DND-41 (cell line): Measurements from ENCODE around the gene RPA1.

Experiments
- ATAC-seq: fragments of 200-7000 bp; cut with Tn5 transposase; 3 replicates; pipeline ENCODE4 v1.9.1; 2021; ENCODE audit warnings: low read depth; ENCODE audit not compliant: insufficient read depth
- DNase-seq: peaks from one replicate; pipeline ENCODE4 v3.0.0-alpha.2; 2020
- H2AFZ ChIP-seq: 2 replicates; pipeline ENCODE4 v1.6.0; 2012; ENCODE audit warnings: low read depth, low read length
- H3K27ac ChIP-seq: 2 replicates; pipeline ENCODE4 v1.5.1; 2012; ENCODE audit warnings: low read length, inconsistent platforms
- H3K27me3 ChIP-seq: fragments of 200-600 bp; sonication (generic); 2 replicates; pipeline ENCODE4 v1.6.0; 2012; ENCODE audit warnings: low read length, mild to moderate bottlenecking, inconsistent platforms; ENCODE audit not compliant: insufficient read depth, poor library complexity
- H3K36me3 ChIP-seq: 2 replicates; pipeline ENCODE4 v1.5.1; 2012; ENCODE audit warnings: low read length, inconsistent platforms; ENCODE audit not compliant: insufficient read depth
- H3K4me1 ChIP-seq: 2 replicates; pipeline ENCODE4 v1.5.1; 2012; ENCODE audit warnings: mild to moderate bottlenecking, low read length; ENCODE audit not compliant: insufficient read depth
- H3K4me2 ChIP-seq: 2 replicates; pipeline ENCODE4 v1.6.0; 2012; ENCODE audit warnings: mild to moderate bottlenecking, moderate library complexity, low read length, inconsistent platforms; ENCODE audit not compliant: insufficient read depth
- H3K4me3 ChIP-seq, 2 experiments: fragments of 200-600 bp in 1 of 2; shearing (Covaris generic) in 1 of 2; 2 replicates each; pipeline ENCODE4 v1.5.1; 2012 to 2016; ENCODE audit warnings: inconsistent platforms in 2 of 2, low read length in 2 of 2, mild to moderate bottlenecking in 2 of 2, low read depth in 1 of 2, moderate library complexity in 1 of 2
- H3K79me2 ChIP-seq: 2 replicates; pipeline ENCODE4 v1.6.0; 2012; ENCODE audit warnings: low read length, inconsistent platforms; ENCODE audit not compliant: insufficient read depth
- H3K9ac ChIP-seq: 2 replicates; pipeline ENCODE4 v1.6.0; 2012; ENCODE audit warnings: low read depth, mild to moderate bottlenecking, inconsistent platforms, low read length, moderate library complexity
- H3K9me3 ChIP-seq: 2 replicates; pipeline ENCODE4 v1.5.1; 2012; ENCODE audit warnings: low read length, moderate library complexity, mild to moderate bottlenecking, inconsistent platforms; ENCODE audit not compliant: insufficient read depth, severe bottlenecking
- H4K20me1 ChIP-seq: 2 replicates; pipeline ENCODE4 v1.6.0; 2012; ENCODE audit warnings: low read length; ENCODE audit not compliant: insufficient read depth
- EZH2 ChIP-seq: IDR thresholded peaks from 3 replicates; pipeline ENCODE4 v1.6.1; 2012; ENCODE audit warnings: borderline replicate concordance, low read depth, mild to moderate bottlenecking, moderate library complexity, low read length, inconsistent platforms; ENCODE audit not compliant: severe bottlenecking
- TF ChIP-seq, protein P1 (sequence below): IDR thresholded peaks from 2 replicates; pipeline ENCODE4 v1.5.1; 2012; ENCODE audit warnings: borderline replicate concordance, low read length, moderate library complexity, mild to moderate bottlenecking; ENCODE audit not compliant: poor library complexity, severe bottlenecking; ENCODE audit errors: extremely low read depth

Gene RPA1

DNA sequence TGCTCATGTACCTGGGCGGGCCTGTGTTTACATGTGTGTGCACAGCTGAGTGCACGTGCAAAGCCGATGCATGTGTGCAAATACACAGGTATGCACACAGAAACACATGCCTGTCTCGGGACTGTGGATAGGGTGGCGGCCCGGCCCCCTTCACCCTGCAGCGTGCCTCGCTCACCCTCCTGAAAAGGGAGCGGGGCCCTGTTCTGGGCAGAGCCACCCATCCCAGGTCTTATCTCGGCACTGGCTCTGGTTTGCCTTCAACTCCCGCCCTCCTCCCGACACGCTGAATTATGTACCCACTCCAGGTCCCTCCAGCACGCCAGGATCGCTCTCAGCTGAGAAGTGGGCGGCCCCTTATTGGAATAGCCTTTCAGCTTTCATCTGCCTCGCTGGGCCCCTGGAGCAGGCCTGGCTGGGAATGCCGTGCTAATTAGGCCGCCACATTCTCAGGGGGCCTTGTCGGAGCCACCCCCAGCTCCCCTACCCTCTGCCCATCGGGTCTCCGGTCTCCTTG, 117.5 kb downstream of the RPA1 start:
- TF ChIP-seq, protein P1, sequence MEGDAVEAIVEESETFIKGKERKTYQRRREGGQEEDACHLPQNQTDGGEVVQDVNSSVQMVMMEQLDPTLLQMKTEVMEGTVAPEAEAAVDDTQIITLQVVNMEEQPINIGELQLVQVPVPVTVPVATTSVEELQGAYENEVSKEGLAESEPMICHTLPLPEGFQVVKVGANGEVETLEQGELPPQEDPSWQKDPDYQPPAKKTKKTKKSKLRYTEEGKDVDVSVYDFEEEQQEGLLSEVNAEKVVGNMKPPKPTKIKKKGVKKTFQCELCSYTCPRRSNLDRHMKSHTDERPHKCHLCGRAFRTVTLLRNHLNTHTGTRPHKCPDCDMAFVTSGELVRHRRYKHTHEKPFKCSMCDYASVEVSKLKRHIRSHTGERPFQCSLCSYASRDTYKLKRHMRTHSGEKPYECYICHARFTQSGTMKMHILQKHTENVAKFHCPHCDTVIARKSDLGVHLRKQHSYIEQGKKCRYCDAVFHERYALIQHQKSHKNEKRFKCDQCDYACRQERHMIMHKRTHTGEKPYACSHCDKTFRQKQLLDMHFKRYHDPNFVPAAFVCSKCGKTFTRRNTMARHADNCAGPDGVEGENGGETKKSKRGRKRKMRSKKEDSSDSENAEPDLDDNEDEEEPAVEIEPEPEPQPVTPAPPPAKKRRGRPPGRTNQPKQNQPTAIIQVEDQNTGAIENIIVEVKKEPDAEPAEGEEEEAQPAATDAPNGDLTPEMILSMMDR = no peak
- no peak for TF ChIP-seq EZH2

DNA sequence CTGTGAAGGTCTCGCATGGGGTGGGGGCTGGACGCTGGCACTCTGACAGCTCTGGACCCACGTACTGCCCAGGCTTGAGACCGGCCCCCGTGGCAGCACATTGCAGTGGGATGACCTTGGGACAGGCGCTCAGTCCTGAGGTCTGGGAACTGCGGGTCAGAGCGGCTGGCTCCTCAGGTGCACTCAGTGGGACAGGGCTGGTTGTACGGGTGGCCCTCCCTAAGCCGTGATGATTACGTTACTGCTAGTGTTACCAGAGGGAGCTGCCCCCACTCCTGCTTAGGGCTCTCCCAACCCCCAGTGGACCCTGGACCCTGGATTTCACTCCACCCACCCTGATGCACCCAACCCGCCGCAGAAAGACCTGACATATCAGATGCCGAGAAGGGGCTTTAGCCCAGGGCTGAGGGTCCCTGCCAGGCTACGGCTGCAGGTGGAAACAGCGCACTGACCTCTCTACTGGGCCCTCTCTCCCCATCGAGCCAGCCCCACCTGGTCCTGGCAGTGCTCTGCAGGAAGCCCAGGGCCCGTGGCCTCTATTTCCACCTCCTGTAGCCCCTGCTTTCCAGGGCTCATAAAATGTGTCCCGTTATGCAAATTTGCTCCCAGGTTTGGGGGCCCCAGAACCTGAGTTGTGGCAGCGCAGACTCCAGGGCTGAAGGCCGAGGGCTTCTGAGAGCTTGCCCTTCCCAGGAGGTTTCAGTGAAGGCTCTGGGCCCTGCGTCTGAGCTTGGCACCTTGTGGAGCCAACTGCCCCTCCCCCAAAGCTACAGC, 118.1 kb downstream of the RPA1 start:
- ATAC-seq (no peak), DNase-seq (no peak)
- H3K4me2 ChIP-seq = no peak overlapping the region
- no peaks in the 10 kb centered on the region for H3K79me2 ChIP-seq
- TF ChIP-seq, protein P1 = no peak
- TF ChIP-seq EZH2 = no peak
- H4K20me1 ChIP-seq = no peaks in the 10 kb centered on the region; the same call in 1 of the 2 replicates
- no peaks in the 10 kb centered on the region for H3K36me3 ChIP-seq
- H3K4me3 ChIP-seq = no peak overlapping the region
- H3K27me3 ChIP-seq = no peaks in the 10 kb centered on the region
- H3K9me3 ChIP-seq = no peaks in the 10 kb centered on the region
- H2AFZ ChIP-seq = no peak overlapping the region
- H3K27ac ChIP-seq = no peak overlapping the region
- H3K4me1 ChIP-seq = no peaks in the 10 kb centered on the region
- no peak overlapping the region for H3K9ac ChIP-seq

More for the DNA sequence above, 117.5 kb downstream of the RPA1 start:
- no peak overlapping the region for H3K4me2 ChIP-seq
- no peaks in the 10 kb centered on the region for H3K36me3 ChIP-seq
- no peak overlapping the region for H3K4me3 ChIP-seq
- no peak overlapping the region for H2AFZ ChIP-seq
- no peaks in the 10 kb centered on the region for H3K9me3 ChIP-seq
- H3K4me1 ChIP-seq = no peaks in the 10 kb centered on the region
- H3K79me2 ChIP-seq = no peaks in the 10 kb centered on the region
- H4K20me1 ChIP-seq = no peaks in the 10 kb centered on the region; the same call in 1 of the 2 replicates
- no peak overlapping the region for H3K9ac ChIP-seq
- no peak for DNase-seq
- no peaks in the 10 kb centered on the region for H3K27me3 ChIP-seq
- no peak overlapping the region for H3K27ac ChIP-seq
- no peak for ATAC-seq

DNA sequence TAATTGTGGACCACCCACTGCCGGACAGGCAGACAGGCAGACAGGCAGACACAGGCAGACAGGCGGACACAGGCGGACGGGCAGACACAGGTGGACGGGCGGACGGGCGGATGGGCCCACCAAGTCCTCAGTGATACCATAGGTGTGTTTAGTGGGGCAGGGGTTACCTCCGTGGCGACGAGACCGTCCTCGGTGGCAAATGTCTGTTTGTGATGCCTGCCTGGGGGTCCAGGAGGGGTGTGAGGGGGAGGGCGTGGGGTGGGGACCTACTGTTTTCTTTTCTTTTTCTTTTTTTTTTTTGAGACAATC, 118.7 kb downstream of the RPA1 start:
- no peak overlapping the region for H3K9ac ChIP-seq
- no peaks in the 10 kb centered on the region for H3K4me1 ChIP-seq
- no peak overlapping the region for H3K4me3 ChIP-seq
- H3K79me2 ChIP-seq = no peaks in the 10 kb centered on the region
- no peaks in the 10 kb centered on the region for H3K9me3 ChIP-seq
- H2AFZ ChIP-seq = no peak overlapping the region
- no peak overlapping the region for H3K4me2 ChIP-seq
- TF ChIP-seq EZH2 = no peak
- TF ChIP-seq, protein P1 = no peak
- no peak for DNase-seq
- no peaks in the 10 kb centered on the region for H3K36me3 ChIP-seq
- H3K27ac ChIP-seq = no peak overlapping the region
- no peaks in the 10 kb centered on the region for H4K20me1 ChIP-seq
- no peak for ATAC-seq
- no peaks in the 10 kb centered on the region for H3K27me3 ChIP-seq
